Calu3 (cell line): ENCODE results near the gene MPI. TPM values are rescaled to one million over a fixed set of nuclear protein-coding genes. Genes with fewer than 3 reads are reported as not detected.

Experiments used
- BruUV-seq: library from RNA; stranded (reverse); fragments of 400-500 nt; replicated peaks from 2 replicates; lab custom pipeline; 2021; lab: Mats Ljungman, UMichigan
- CTCF ChIA-PET: fragments of 300-600 bp; sonication (Branson Sonifier 250); formaldehyde crosslinking; loops from one replicate; lab custom pipeline; 2022; ENCODE audit warnings: antibody characterized with exemption; lab: Charles Lee
- DNase-seq: peaks from one replicate; pipeline ENCODE4 v3.0.0; 2022
- H3K27ac Mint-ChIP-seq: one replicate; pipeline ENCODE4 v1.8.0; 2022; ENCODE audit warnings: mixed read lengths; ENCODE audit not compliant: unreplicated experiment
- H3K27me3 Mint-ChIP-seq: one replicate; pipeline ENCODE4 v1.8.0; 2022; ENCODE audit warnings: mixed read lengths; ENCODE audit not compliant: unreplicated experiment
- H3K36me3 Mint-ChIP-seq: one replicate; pipeline ENCODE4 v1.8.0; 2022; ENCODE audit warnings: mild to moderate bottlenecking, moderate library complexity, mixed read lengths; ENCODE audit not compliant: insufficient read depth, unreplicated experiment
- H3K4me1 Mint-ChIP-seq: one replicate; pipeline ENCODE4 v1.8.0; 2022; ENCODE audit warnings: mild to moderate bottlenecking, low read depth, mixed read lengths; ENCODE audit not compliant: unreplicated experiment
- H3K4me3 Mint-ChIP-seq: one replicate; pipeline ENCODE4 v1.8.0; 2022; ENCODE audit warnings: mild to moderate bottlenecking, low read depth, moderate library complexity, mixed read lengths; ENCODE audit not compliant: unreplicated experiment
- H3K9me3 Mint-ChIP-seq: one replicate; pipeline ENCODE4 v1.8.0; 2022; ENCODE audit warnings: low read depth, mixed read lengths; ENCODE audit not compliant: unreplicated experiment
- CTCF ChIP-seq: fragments of 200-600 bp; IDR thresholded peaks from one replicate; pipeline ENCODE4 v1.8.0; 2022; ENCODE audit warnings: antibody characterized with exemption; ENCODE audit not compliant: unreplicated experiment
- intact Hi-C: fragments of 100-400 bp; cut with micrococcal nuclease; formaldehyde crosslinking; loops from one replicate; pipeline ENCODE4 v1.10.0; 2022; ENCODE audit not compliant: unreplicated experiment
- total RNA-seq: library from RNA; stranded (reverse); gene quantifications from 2 replicates; pipeline ENCODE4 v1.2.3, GENCODE V29; 2022

MPI gene
- total RNA-seq, 1 experiment from 2014 or later = 63.3 TPM

GRCh38 chr15:74850393-74850792, 39.4 kb upstream of the MPI start:
- Mint-ChIP-seq H3K27me3 (no peaks in the 10 kb centered on the region), H3K9me3 (no peaks in the 10 kb centered on the region), H3K4me1 (no peaks in the 10 kb centered on the region), H3K27ac (no peak overlapping the region), H3K36me3 (peaks cover 51% of the 10 kb centered on the region), H3K4me3 (no peak overlapping the region)
- intact Hi-C loops = no loop called here
- CTCF ChIA-PET = no interaction called here
- TF ChIP-seq CTCF = no peak
- no TSS peak for BruUV-seq
- DNase-seq = no peak

DNA sequence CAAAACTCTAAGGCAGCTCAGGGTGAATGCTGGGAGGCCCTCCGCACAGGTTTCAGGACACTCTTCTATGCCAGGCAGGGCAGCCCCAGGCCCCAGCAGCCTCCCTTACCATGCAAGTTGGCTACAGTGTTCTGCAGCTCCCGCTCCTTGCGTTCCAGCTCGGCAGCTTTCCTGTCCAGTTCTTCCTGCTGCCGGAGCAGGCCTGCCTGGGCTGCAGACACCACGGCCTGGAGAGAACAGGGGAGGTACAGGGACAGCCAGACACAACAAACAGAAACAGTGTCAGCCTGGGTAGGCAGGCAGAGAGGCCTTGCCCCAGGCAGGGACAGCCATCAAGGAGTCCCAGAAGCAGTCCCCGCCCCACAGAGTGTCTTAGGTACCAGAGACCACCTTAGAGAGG, 37.9 kb upstream of the MPI start:
- intact Hi-C loops = no loop called here
- no peak overlapping the region for H3K4me3 Mint-ChIP-seq
- no peak for TF ChIP-seq CTCF
- CTCF ChIA-PET = no interaction called here
- DNase-seq = no peak
- peaks cover 43% of the 10 kb centered on the region for H3K36me3 Mint-ChIP-seq
- H3K27ac Mint-ChIP-seq = no peak overlapping the region
- BruUV-seq = no TSS peak
- no peaks in the 10 kb centered on the region for H3K9me3 Mint-ChIP-seq
- H3K4me1 Mint-ChIP-seq = peaks cover 4% of the 10 kb centered on the region
- H3K27me3 Mint-ChIP-seq = no peaks in the 10 kb centered on the region

DNA sequence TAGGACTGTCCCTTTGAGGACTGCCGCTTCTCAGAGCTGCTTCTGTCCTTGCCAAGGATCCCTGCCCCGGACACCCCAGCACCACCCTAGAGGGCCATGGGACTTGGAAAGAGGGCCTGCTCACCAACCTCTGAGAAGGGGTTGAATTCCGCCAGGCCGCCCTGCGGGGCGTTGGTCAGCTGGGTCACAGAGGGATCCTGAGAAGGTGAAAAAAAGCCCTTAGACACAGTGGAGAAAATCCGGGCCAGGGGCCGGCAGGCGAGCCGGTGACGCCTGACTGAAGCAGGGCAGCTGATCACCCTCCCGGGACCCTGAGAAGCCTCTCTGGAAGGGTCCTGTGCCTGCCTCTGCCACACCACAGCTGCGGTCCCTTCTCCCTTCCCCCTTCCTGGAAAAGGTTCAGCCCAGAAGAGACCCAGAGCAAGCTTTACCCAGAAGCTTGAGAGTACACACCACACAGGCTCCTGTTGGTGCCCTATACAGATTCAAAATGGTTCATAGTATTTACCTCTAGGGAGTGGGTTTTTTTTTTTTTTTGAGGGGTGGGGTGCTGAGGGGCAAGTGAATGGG, 35.3 kb upstream of the MPI start:
- DNase-seq = no peak
- Mint-ChIP-seq H3K9me3 (no peaks in the 10 kb centered on the region), H3K4me1 (peaks cover 30% of the 10 kb centered on the region), H3K27ac (no peak overlapping the region), H3K4me3 (no peak overlapping the region), H3K36me3 (peaks cover 24% of the 10 kb centered on the region), H3K27me3 (no peaks in the 10 kb centered on the region)
- no TSS peak for BruUV-seq
- CTCF ChIA-PET = no interaction called here
- TF ChIP-seq CTCF = no peak
- intact Hi-C loops = no loop called here

GRCh38 chr15:74855857-74856256, 34.0 kb upstream of the MPI start:
- Mint-ChIP-seq H3K27ac (no peak overlapping the region), H3K36me3 (peaks cover 24% of the 10 kb centered on the region), H3K4me1 (peaks cover 30% of the 10 kb centered on the region), H3K9me3 (no peaks in the 10 kb centered on the region), H3K27me3 (no peaks in the 10 kb centered on the region), H3K4me3 (no peak overlapping the region)
- TF ChIP-seq CTCF = no peak
- CTCF ChIA-PET = interaction anchor here (0.7 kb wide), 2 partner anchors 64 to 77 kb away, joined by 5 to 7 read pairs; no protein-coding TSS in a partner anchor
- intact Hi-C loops = no loop called here
- BruUV-seq = no TSS peak
- no peak for DNase-seq
